M059J (cell line): ENCODE data around the gene SLC38A6. TPM values are rescaled to one million over a fixed set of nuclear protein-coding genes. Genes with fewer than 3 reads are reported as not detected.

Experiments used
- total RNA-seq: library from RNA; depleted of rRNA; stranded (reverse); fragments of >200 nt; shearing (Covaris generic); gene quantifications from 2 replicates; pipeline ENCODE4 v1.2.3, GENCODE V29; 2014; rRNA removed

The SLC38A6 gene
- total RNA-seq, 1 experiment from 2014 or later: 27.7 TPM

Other genes starting within 250 kb of the SLC38A6 start
- 81.6 and 99.3 TPM in 2 replicates for gene MNAT1, start 246.5 kb upstream of the SLC38A6 start, total RNA-seq
- gene TRMT5, start 166 bp upstream of the SLC38A6 start, total RNA-seq: 8.3 and 11.8 TPM in 2 replicates